ENCODE results near the gene PRM1.
"Not testable (repeated sequence)": the region's sequence is repeated elsewhere in the genome, so short reads cannot be mapped to it uniquely, and the experiment has no call there.

PRM1 gene

DNA sequence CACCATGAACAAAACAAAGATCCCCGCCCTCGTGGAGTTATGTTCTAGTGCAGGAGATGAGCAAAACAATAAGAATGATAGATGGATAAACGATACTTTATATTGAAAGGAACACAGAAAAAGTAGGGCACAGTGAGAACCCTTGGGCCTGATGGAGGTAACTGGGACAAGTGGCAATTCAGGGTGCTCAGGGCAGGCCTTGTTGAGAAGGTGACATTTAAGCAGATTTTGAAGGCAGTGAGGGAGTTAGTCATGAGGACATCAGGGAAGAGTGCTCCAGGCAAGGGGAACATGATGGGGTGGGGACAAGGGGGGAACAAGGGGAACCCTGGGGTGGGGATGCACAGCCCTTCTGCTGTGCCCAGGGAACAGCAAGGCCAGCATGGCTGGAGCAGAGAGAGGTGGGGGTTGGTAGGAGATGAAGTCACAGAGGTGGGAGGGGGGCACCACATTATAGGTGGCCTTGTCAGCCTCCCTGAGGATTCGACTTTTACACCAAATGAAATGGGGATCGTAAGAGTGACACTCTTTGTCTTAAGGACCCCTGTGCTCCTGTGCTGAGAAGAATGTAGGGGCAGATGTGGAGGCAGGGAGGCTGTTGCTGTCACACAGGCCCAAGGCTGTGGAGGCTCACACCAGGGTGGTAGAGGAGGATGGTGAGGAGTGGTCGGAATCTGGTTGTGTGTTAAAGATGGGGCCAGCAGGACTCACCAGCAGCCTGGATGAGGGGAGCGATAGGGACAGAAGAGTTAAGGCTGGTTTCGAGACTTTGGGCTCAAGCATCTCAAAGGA, 9.2 kb upstream of the PRM1 start:
- no peak for DNase-seq (ENCODE audit: low spot score)
- in situ Hi-C loops (cut with MboI; ENCODE audit: low pct_unique_long_range_greater_than_20kb, low sequenced_read_pairs, unreplicated experiment) = no loop called here
- TF ChIP-seq, protein P1, sequence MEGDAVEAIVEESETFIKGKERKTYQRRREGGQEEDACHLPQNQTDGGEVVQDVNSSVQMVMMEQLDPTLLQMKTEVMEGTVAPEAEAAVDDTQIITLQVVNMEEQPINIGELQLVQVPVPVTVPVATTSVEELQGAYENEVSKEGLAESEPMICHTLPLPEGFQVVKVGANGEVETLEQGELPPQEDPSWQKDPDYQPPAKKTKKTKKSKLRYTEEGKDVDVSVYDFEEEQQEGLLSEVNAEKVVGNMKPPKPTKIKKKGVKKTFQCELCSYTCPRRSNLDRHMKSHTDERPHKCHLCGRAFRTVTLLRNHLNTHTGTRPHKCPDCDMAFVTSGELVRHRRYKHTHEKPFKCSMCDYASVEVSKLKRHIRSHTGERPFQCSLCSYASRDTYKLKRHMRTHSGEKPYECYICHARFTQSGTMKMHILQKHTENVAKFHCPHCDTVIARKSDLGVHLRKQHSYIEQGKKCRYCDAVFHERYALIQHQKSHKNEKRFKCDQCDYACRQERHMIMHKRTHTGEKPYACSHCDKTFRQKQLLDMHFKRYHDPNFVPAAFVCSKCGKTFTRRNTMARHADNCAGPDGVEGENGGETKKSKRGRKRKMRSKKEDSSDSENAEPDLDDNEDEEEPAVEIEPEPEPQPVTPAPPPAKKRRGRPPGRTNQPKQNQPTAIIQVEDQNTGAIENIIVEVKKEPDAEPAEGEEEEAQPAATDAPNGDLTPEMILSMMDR (IDR thresholded peaks at IDR 0.05; ENCODE audit: extremely low read depth, insufficient read depth, missing control alignments) = no peak

DNA sequence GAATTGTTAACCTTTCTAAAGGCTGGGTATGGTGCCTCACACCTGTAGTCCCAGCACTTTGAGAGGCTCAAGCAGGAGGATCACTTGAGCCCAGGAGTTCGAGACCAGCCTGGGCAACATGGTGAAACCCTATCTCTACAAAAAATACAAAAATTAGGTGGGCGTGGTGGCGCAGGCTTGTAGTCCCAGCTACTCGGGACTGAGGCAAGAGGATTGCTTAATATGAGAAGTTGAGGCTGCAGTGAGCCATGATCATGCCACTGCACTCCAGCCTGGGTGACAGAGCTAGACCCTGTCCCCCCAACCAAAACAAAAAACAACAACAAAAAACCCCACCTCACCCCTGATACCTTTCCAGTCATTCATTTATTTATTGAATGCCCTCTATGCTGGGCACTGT, 8.6 kb upstream of the PRM1 start:
- DNase-seq (ENCODE audit: low spot score); in situ Hi-C loops (cut with MboI; ENCODE audit: low pct_unique_long_range_greater_than_20kb, low sequenced_read_pairs, unreplicated experiment): not testable (repeated sequence)

DNA sequence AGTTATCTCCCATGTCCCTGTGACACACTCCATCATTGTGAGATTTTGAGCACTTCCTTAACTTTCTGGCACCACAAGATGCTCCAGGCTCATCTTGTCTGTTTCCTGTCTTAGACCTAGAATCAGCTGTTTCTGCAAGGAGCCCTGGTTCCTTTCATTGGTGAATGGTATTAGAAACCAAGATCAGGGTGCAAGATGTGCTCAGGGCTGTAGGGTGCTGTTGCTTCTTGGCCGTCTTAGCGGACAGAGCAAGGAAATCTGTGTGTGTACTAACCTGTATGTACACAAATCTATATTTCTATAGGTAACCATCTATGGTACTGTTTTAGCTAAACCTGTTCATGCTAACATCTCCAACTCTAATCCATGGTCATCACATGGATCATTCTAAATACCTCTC, 8.1 kb upstream of the PRM1 start:
- TF ChIP-seq, protein P1 (IDR thresholded peaks at IDR 0.05; ENCODE audit: extremely low read depth, insufficient read depth, missing control alignments) = no peak

DNA sequence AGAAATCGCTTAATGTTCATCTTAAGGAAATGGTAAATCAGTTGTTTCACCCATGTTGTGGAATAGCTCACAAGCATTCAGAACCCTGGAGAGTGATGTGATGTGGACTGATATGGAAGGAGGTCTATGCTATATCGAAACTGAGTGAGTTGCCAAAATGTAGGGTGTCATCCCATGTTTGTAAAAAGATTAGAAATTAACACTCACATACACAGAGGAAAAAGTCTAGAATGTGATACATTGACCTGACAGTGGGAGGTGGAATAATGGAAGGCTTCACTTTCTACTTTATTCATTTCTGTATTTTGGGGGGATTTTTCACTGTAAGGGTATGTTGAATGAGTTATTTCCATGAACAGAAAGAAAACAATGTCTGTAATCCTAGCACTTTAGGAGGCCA, 4.7 kb upstream of the PRM1 start:
- no peak for DNase-seq (ENCODE audit: low spot score)
- in situ Hi-C loops (cut with MboI; ENCODE audit: low pct_unique_long_range_greater_than_20kb, low sequenced_read_pairs, unreplicated experiment) = no loop called here
- TF ChIP-seq, protein P1 (IDR thresholded peaks at IDR 0.05; ENCODE audit: extremely low read depth, insufficient read depth, missing control alignments) = no peak

More for the DNA sequence above, 8.1 kb upstream of the PRM1 start:
- in situ Hi-C loops (cut with MboI; ENCODE audit: low pct_unique_long_range_greater_than_20kb, low sequenced_read_pairs, unreplicated experiment) = no loop called here
- DNase-seq (ENCODE audit: low spot score) = no peak

DNA sequence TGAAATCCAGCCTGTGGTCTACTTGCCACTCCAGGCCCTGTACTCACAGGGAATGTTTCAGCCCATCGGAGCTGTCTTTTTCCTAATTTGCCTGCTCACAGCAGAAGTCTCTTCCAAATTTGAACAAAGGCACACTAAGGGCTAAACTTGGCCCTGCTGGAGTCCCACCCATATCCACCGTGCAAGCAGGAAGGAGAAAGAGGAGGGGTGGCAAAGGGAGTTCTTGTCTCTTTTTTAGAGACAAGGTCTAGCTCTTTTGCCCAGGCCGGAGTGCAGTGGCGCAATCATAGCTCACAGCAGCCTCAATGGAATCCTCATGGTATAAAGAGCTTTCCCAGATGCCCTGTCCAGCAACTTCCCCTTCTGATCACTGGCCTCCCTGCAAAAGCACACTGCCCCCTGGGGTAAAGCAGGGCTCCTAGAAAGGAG, 2.7 kb upstream of the PRM1 start:
- in situ Hi-C loops (cut with MboI; ENCODE audit: low pct_unique_long_range_greater_than_20kb, low sequenced_read_pairs, unreplicated experiment) = no loop called here
- no peak for DNase-seq (ENCODE audit: low spot score)
- TF ChIP-seq, protein P1 (IDR thresholded peaks at IDR 0.05; ENCODE audit: extremely low read depth, insufficient read depth, missing control alignments) = no peak

DNA sequence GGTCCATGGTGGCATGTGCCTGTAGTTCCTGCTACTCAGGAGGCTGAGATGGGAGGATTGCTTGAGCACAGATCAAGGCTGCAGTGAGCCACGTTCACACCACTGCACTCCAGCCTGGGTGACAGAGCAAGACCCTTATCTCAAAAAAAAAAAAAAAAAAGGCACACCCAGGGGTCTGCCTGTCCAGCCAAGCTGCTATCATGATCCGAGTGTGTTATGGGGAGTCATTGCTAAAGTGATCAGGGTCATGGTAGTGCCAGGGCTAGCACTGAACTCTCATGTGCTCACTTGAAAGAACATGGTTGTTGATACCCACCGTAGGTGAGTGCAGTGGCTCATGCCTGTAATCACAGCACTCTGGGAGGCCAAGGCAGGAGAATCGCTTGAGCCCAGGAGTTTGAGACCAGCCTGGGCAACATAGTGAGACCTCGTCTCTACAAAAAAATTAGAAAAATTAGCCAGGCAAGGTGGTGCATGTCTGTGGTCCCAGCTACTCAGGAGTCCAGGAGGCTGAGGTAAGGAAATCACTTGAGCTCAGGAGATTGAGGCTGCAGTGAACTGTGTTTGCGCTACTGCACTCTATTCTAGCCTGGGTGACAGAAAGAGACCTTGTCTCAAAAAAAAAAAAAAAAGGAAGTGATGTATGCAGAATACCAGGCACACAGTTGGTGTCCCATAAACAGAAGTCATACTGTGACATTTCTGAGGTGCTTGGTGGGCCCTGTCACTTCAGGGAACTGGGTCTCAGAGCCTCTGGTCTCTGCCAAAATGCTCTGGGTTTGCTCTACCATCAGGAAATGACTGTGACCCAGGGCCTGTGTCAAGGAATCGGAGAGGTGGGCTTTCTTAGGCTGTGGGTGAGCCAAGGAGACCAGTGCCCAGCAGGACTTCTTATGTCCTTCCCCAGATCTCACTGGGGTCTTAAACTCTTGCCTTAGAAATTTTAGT, 2.2 kb downstream of the PRM1 start:
- DNase-seq (ENCODE audit: low spot score) = no peak
- in situ Hi-C loops (cut with MboI; ENCODE audit: low pct_unique_long_range_greater_than_20kb, low sequenced_read_pairs, unreplicated experiment) = no loop called here
- TF ChIP-seq, protein P1 (IDR thresholded peaks at IDR 0.05; ENCODE audit: extremely low read depth, insufficient read depth, missing control alignments) = no peak

All from GM13977 (cell line).